Adrenal gland (tissue), 5 donors: ENCODE data around the gene FDPS.

Source experiments
- CTCF ChIP-seq, 6 experiments: fragments of 450-650 bp in 4 of 6; fragments of 200-600 bp in 2 of 6; sonication (generic) in 1 of 6; IDR thresholded peaks; 1 replicate in 5 of 6; 2 replicates in 1 of 6; pipeline versions ENCODE4 v1.5.1 to v1.8.0; 2016 to 2021; ENCODE audit warnings: antibody characterized with exemption in 6 of 6, mild to moderate bottlenecking in 2 of 6, moderate library complexity in 1 of 6
- POLR2A ChIP-seq, 2 donors: fragments of 450-650 bp; IDR thresholded peaks; one replicate each; pipeline ENCODE4 v1.6.1; 2017; ENCODE audit warnings: antibody characterized with exemption in 2 of 2, mild to moderate bottlenecking in 2 of 2, moderate library complexity in 1 of 2
- donor health status: DM: no; HTN: no; CAD: no.

DNA sequence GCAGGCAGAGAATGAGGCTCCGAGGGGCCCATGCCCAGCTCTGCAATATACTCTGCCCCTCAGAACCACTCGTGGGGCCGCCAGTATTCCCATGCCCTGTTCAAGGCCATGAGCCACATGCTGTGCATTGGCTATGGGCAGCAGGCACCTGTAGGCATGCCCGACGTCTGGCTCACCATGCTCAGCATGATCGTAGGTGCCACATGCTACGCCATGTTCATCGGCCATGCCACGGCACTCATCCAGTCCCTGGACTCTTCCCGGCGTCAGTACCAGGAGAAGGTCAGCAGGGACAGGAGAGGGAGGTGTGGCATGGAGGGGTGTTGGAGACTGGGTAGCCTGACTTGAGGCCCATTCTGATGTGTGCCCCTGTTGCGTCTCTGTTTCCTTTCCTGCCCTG, 24.2 kb upstream of the FDPS start:
- TF ChIP-seq POLR2A (IDR thresholded peaks at IDR 0.05): no peak
- no peak for TF ChIP-seq CTCF (IDR thresholded peaks at IDR 0.05)
